HG03045 (cell line): ENCODE results near the gene GJB3.
"Not testable (repeated sequence)": the region's sequence is repeated elsewhere in the genome, so short reads cannot be mapped to it uniquely, and the experiment has no call there.

ENCODE experiments used
- ATAC-seq: cut with Tn5 transposase; IDR thresholded peaks from one replicate; pipeline ENCODE4 v1.9.1; 2021; ENCODE audit warnings: mild to moderate bottlenecking, moderate library complexity; ENCODE audit not compliant: unreplicated experiment

The GJB3 gene

GRCh38 chr1:34781071-34781843, at the start of gene GJB3:
Gene GJB3 (plus strand): TSS chr1:34781214. CDS start chr1:34784763, 3,549 bp downstream.
- ATAC-seq, result no peak

DNA sequence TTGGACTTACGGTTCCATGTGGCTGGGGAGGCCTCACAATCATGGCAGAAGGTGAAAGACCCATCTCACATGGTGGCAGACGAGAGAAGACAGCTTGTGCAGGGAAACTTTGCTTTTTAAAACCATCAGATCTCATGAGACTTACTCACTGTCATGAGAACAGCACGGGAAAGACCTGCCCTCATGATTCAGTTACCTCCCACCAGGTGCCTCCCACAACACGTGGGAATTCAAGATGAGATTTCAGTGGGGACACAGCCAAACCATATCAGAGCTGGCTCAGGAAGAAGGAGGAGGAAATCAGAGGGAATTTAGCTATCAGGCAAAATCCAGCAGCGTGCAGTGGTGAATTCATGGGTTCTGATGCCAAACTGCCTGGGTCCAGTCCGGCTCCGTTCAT, 48.2 kb upstream of the GJB3 start:
- not testable (repeated sequence) for ATAC-seq

GRCh38 chr1:34736692-34737091, 44.3 kb upstream of the GJB3 start:
- no peak for ATAC-seq

DNA sequence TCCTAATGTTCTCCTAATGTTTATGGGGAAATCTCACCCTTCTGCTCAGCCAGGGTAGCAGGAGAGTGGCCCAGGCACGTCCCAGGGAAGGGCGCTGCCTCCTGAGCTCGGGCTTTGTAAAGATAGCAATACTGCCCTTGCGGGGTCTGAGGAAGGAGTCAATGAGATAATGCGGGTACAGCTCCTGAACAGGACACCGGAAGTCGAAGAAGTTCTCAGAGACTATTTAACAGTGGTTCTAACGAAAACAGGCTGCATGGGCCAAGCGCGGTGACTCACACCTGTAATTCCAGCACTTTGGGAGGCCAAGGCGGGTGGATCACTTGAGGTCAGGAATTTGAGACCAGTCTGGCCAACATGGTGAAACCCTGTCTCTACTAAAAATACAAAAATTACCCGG, 43.8 kb upstream of the GJB3 start:
- ATAC-seq, result not testable (repeated sequence)

GRCh38 chr1:34739613-34740012, 41.4 kb upstream of the GJB3 start:
- ATAC-seq, result no peak

DNA sequence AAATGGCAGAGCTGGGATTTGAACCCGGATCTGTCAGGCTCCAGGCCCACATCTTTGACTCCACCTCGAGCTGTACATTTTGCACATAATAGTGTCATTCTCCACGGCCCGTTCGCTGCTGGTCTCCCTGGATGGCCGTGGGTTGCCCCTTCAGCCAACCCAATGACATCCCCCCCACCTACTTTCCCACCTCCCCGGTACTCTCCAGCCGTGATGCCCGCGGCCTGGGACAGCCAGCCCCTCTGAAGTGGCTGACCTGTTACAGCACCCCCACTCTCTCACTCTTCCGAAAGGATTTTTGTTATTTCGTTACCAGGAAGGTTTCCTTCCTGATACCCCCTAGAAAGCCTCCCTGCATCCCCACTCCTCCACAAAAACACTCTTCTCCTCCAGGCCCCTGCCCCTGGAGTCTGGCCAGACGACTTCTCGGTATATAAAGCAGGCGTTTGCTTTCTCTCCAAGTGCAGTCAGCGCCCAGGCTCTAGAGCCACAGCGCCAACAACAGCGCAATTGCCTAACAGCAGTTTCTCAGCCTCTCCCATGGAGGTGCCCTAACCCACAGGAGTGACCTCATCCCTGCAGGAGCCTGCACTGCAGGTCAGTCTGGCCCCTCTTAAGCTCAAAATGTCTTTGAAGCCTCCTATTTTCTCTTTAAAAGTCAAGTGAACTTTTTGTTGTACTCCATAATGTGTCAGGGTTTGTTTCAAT, 40.7 kb upstream of the GJB3 start:
- ATAC-seq, result no peak

GRCh38 chr1:34742667-34743270, 38.2 kb upstream of the GJB3 start:
- peak; percentile 71 for ATAC-seq

- ATAC-seq, result no peak
Measured at GRCh38 chr1:34743775-34744174, 37.2 kb upstream of the GJB3 start.

GRCh38 chr1:34744851-34745250, 36.2 kb upstream of the GJB3 start:
- no peak for ATAC-seq

DNA sequence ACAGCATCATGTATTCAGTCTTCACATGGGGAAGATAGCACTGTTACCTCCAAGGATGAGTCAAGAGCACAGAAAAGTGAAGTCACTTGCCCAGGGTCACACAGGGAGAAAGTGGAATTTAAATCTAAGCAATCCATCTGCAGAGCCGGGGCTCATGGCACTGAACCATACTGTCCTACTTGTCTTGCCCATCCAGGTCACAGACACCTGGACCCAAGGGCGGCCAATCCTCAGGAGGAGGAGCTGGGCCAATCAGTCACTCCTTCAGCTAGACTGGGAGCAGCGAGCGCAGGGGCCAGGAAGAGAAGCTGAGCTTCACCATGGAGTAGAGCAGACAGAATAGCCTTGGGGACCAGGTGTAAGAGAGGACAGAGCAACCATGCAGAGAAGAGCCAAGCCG, 35.3 kb upstream of the GJB3 start:
- no peak for ATAC-seq

DNA sequence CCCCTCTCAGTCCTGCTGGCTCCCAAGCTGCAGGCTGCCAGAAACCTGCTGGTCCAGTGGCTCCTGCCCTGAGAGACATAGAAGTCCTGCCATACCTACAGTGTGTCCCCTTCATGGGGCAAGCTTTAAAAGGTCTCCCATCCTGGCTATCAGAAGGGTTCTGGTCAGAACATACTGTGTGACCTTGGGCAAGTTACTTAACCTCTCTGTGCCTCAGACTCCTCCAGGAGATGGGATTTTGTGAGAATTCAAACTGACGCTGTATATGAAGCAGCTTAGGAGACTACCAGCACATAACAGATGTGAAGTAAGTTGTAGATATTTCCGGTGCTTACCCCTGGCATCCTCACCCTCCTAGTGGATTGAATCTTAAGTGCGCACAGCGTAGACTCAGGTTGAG, 34.9 kb upstream of the GJB3 start:
- no peak for ATAC-seq

- ATAC-seq, result no peak
Measured at GRCh38 chr1:34746785-34747637, 34.0 kb upstream of the GJB3 start.

DNA sequence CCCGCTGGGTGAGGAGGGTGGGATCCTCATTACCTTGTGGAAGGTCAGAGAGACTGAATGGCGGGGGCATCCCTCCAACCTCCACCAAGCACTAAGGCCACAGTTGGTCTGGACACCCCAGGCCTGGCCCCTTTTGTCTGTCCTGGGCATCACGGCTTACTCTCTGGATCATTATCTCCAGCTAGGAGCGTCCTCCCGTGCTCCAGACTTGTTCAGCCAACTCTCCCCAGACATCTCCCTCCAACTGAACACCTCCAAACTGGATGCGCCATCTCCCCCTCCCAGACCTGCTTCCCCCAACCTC, 33.4 kb upstream of the GJB3 start:
- ATAC-seq, result no peak

DNA sequence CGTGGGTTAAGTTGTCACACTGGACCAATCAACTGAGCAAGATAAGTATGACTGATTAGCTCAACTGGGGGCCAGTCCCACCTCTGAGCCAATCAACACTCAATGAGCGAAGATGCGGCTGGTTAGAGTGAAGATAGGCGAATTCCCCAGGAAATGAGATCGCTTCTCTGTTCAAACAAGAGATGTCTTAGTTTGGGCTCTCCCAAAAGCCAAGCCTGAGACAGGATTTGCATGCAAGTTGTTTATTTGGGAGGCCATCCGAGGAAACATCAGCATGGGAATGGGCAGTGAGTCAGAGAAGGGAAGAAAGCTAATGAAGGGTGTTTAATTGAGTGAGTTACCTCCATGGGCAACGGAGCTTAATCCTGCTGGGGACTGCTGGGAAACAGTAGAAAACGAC, 31.0 kb upstream of the GJB3 start:
- ATAC-seq, result no peak

GRCh38 chr1:34750610-34751009, 30.4 kb upstream of the GJB3 start:
- ATAC-seq, result no peak

- no peak for ATAC-seq
Measured at GRCh38 chr1:34753163-34753562, 27.9 kb upstream of the GJB3 start.

DNA sequence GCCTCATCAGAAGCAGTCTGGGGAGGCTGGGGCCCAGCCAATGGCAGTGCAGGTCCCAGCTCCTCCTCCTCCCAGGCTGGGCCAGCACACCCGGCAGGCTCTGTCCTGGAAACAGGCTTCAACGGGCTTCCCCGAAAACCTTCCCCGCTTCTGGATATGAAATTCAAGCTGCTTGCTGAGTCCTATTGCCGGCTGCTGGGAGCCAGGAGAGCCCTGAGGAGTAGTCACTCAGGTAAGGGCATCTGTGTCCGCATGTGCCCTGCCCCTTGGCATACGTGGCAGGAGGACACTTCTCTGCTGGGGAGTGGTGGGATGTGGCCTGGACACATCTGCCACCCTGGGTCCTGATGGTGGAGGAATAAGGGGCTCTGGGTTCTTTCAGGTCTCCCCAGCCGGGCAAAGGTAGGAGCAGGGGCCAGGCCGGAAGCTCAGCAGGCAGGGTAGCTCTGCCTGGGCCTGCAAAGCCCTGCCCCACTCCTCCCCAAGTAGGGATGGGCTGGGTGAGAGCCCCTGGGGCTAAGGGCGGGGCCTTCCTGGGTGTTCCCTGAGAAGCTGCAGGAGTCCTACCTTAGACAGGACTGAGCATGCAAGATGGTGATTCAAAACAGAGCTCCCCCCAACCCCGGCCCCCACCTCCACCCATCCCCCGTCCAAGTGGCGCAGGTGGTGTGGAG, 25.9 kb upstream of the GJB3 start, which contains the start of gene GJB5:
Gene GJB5 (plus strand): TSS at position 84 of the 674 bp plus-strand sequence. CDS start 2,284 bp downstream, outside the sequence.
- no peak for ATAC-seq

GRCh38 chr1:34755961-34756360, 25.1 kb upstream of the GJB3 start:
- no peak for ATAC-seq

GRCh38 chr1:34757386-34757785, 23.6 kb upstream of the GJB3 start:
- no peak for ATAC-seq

DNA sequence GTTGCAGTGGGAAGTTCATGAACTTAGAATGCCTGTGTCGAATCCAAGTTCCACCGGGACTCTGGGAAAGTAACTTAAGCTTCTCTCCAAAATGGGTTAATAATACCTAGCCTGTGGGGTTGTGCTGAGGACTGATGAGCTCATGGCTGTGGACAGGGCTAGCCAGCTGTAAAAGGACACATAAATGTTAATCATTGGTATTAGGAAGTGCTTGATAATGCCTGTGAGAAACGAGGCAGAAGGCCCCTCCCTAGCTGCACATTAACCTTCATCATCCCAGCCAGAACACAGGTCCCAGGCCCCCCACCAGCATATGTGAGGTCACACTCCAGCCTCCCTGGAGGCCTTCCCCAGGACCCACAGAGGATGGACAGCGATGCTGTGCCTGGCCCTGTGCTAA, 22.3 kb upstream of the GJB3 start:
- ATAC-seq, result no peak
